Measurements from ENCODE around the gene LRBA.

Gene LRBA

GRCh38 chr4:150585611-150586010, 429.5 kb downstream of the LRBA start:
- no peak overlapping the region for H3K27ac ChIP-seq (ENCODE audit: low read length)
- peaks cover 18% of the 10 kb centered on the region for H3K36me3 ChIP-seq (ENCODE audit: insufficient read depth, low read length)
- H4K20me1 ChIP-seq (ENCODE audit: insufficient read depth, low read length), result no peaks in the 10 kb centered on the region
- no peaks in the 10 kb centered on the region for H3K4me1 ChIP-seq (ENCODE audit: insufficient read depth, low read length)
- H3K27me3 ChIP-seq (ENCODE audit: insufficient read depth, low read length, poor library complexity), result no peaks in the 10 kb centered on the region
- ATAC-seq (ENCODE audit: insufficient read depth, low read depth) (no peak), DNase-seq (no peak)
- H3K79me2 ChIP-seq (ENCODE audit: insufficient read depth, low read length), result no peaks in the 10 kb centered on the region
- no peak overlapping the region for H3K4me2 ChIP-seq (ENCODE audit: insufficient read depth, low read length)
- TF ChIP-seq CTCF (IDR thresholded peaks at IDR 0.05; ENCODE audit: borderline replicate concordance, extremely low read depth, low read length, poor library complexity, severe bottlenecking), result no peak
- no peak for TF ChIP-seq EZH2 (IDR thresholded peaks at IDR 0.05; ENCODE audit: borderline replicate concordance, low read depth, low read length, severe bottlenecking)
- no peak overlapping the region for H2AFZ ChIP-seq (ENCODE audit: low read depth, low read length)
- H3K4me3 ChIP-seq (ENCODE audit: low read depth in 1 of 2, low read length in 2 of 2), result no peak overlapping the region
- peaks cover 10% of the 10 kb centered on the region for H3K9me3 ChIP-seq (ENCODE audit: insufficient read depth, low read length, severe bottlenecking)
- no peak overlapping the region for H3K9ac ChIP-seq (ENCODE audit: low read depth, low read length)

- no peaks in the 10 kb centered on the region for H3K27me3 ChIP-seq (ENCODE audit: insufficient read depth, low read length, poor library complexity)
Measured at GRCh38 chr4:150584111-150584915, 430.8 kb downstream of the LRBA start.

GRCh38 chr4:150583287-150584110, 431.6 kb downstream of the LRBA start:
- Histone ChIP-seq H3K79me2 (ENCODE audit: insufficient read depth, low read length) (no peaks in the 10 kb centered on the region), H3K27me3 (ENCODE audit: insufficient read depth, low read length, poor library complexity) (no peaks in the 10 kb centered on the region), H3K36me3 (ENCODE audit: insufficient read depth, low read length) (peaks cover 14% of the 10 kb centered on the region), H4K20me1 (ENCODE audit: insufficient read depth, low read length) (no peaks in the 10 kb centered on the region), H3K4me2 (ENCODE audit: insufficient read depth, low read length) (no peak overlapping the region), H3K9ac (ENCODE audit: low read depth, low read length) (no peak overlapping the region), H3K9me3 (ENCODE audit: insufficient read depth, low read length, severe bottlenecking) (peaks cover 10% of the 10 kb centered on the region), H3K27ac (ENCODE audit: low read length) (no peak overlapping the region), H2AFZ (ENCODE audit: low read depth, low read length) (no peak overlapping the region), H3K4me3 (ENCODE audit: low read depth in 1 of 2, low read length in 2 of 2) (no peak overlapping the region), H3K4me1 (ENCODE audit: insufficient read depth, low read length) (no peaks in the 10 kb centered on the region)
- ATAC-seq (ENCODE audit: insufficient read depth, low read depth), result no peak
- DNase-seq, result no peak
- no peak for TF ChIP-seq EZH2 (IDR thresholded peaks at IDR 0.05; ENCODE audit: borderline replicate concordance, low read depth, low read length, severe bottlenecking)
- TF ChIP-seq CTCF (IDR thresholded peaks at IDR 0.05; ENCODE audit: borderline replicate concordance, extremely low read depth, low read length, poor library complexity, severe bottlenecking), result no peak

More at GRCh38 chr4:150584111-150584915, 430.8 kb downstream of the LRBA start:
- no peak overlapping the region for H2AFZ ChIP-seq (ENCODE audit: low read depth, low read length)
- H3K4me2 ChIP-seq (ENCODE audit: insufficient read depth, low read length), result no peak overlapping the region
- H3K9ac ChIP-seq (ENCODE audit: low read depth, low read length), result no peak overlapping the region
- no peaks in the 10 kb centered on the region for H3K4me1 ChIP-seq (ENCODE audit: insufficient read depth, low read length)
- peaks cover 17% of the 10 kb centered on the region for H3K36me3 ChIP-seq (ENCODE audit: insufficient read depth, low read length)
- H3K4me3 ChIP-seq (ENCODE audit: low read depth in 1 of 2, low read length in 2 of 2), result no peak overlapping the region
- H4K20me1 ChIP-seq (ENCODE audit: insufficient read depth, low read length), result no peaks in the 10 kb centered on the region
- TF ChIP-seq CTCF (IDR thresholded peaks at IDR 0.05; ENCODE audit: borderline replicate concordance, extremely low read depth, low read length, poor library complexity, severe bottlenecking) (no peak), EZH2 (IDR thresholded peaks at IDR 0.05; ENCODE audit: borderline replicate concordance, low read depth, low read length, severe bottlenecking) (no peak)
- H3K79me2 ChIP-seq (ENCODE audit: insufficient read depth, low read length), result no peaks in the 10 kb centered on the region
- H3K9me3 ChIP-seq (ENCODE audit: insufficient read depth, low read length, severe bottlenecking), result peaks cover 10% of the 10 kb centered on the region
- no peak for ATAC-seq (ENCODE audit: insufficient read depth, low read depth)
- DNase-seq, result no peak
- H3K27ac ChIP-seq (ENCODE audit: low read length), result no peak overlapping the region
